Astrocyte of the cerebellum (primary cell): ENCODE measurements around the gene FAM131B.
A peak's percentile ranks its signal among the peaks of the same experiment; 100 is the strongest.

Source experiments
- DNase-seq: peaks from one replicate; pipeline ENCODE4 v3.0.0-alpha.2; 2011; ENCODE audit warnings: low read depth
- H3K4me3 ChIP-seq: 2 replicates; pipeline ENCODE4 v1.5.1; 2011; ENCODE audit warnings: mild to moderate bottlenecking, low read depth, low read length, moderate library complexity
- CTCF ChIP-seq: IDR thresholded peaks from 2 replicates; pipeline ENCODE4 v1.5.1; 2012; ENCODE audit warnings: low read length, low read depth, moderate library complexity, mild to moderate bottlenecking; ENCODE audit errors: missing control alignments
- in situ Hi-C: cut with HindIII; loops from 2 replicates; pipeline ENCODE4 v1.10.0; 2017; ENCODE audit warnings: low sequenced_read_pairs

Gene FAM131B

DNA sequence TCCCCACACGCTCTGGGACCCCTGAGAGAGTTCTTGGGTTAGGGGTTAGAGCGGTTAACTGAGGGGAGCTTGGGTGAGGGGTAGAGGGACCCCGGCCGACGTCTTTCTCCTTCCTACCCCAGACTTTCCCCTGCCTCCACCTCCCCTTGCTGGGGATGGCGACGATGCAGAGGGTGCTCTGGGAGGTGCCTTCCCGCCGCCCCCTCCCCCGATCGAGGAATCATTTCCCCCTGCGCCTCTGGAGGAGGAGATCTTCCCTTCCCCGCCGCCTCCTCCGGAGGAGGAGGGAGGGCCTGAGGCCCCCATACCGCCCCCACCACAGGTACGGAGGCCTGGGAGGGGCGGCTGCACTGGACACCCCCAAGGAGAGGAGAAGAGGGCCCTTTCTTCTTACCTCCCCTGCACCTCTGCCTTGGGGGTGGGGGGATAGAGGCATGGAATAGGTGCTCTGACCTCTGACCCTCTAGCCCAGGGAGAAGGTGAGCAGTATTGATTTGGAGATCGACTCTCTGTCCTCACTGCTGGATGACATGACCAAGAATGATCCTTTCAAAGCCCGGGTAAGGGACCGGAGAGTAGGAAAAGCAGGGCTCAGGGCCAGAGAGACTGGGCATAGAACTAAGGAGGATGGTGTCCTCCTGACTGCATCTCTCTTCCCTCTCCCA is 19.7 kb upstream of the FAM131B start:
- in situ Hi-C loops, result no loop called here
- no peak for DNase-seq
- H3K4me3 ChIP-seq, result peak overlapping the region; percentile 78
- no peak for TF ChIP-seq CTCF

DNA sequence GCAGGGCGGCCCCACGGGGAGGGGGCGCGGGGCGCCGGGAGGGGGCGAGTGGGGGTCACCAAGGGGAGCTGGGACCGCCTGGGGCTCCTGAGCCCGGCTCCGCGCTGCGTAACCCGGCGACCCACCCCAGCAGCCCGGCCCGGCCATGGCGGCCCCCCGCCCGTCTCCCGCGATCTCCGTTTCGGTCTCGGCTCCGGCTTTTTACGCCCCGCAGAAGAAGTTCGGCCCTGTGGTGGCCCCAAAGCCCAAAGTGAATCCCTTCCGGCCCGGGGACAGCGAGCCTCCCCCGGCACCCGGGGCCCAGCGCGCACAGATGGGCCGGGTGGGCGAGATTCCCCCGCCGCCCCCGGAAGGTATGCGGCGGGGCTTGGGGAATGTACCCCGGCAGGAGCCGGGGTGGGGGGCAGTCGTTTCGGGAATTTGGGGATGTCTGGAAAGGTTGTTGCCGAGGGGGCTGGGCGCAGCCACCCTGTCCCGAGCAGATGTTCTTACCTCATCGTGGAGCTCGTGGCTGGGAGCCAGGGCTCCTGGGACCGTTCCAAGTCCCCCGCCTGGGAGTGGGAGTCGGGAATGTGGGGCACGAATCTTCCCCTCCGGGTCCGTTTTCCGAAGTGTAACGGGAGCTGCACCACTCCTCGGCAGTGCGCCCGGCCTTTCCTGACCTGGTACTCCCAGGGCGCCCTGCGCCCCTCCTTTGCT is 19.1 kb upstream of the FAM131B start:
- H3K4me3 ChIP-seq, result peak overlapping the region; percentile 78
- DNase-seq, result peak; percentile 48
- no peak for TF ChIP-seq CTCF
- in situ Hi-C loops, result no loop called here

DNA sequence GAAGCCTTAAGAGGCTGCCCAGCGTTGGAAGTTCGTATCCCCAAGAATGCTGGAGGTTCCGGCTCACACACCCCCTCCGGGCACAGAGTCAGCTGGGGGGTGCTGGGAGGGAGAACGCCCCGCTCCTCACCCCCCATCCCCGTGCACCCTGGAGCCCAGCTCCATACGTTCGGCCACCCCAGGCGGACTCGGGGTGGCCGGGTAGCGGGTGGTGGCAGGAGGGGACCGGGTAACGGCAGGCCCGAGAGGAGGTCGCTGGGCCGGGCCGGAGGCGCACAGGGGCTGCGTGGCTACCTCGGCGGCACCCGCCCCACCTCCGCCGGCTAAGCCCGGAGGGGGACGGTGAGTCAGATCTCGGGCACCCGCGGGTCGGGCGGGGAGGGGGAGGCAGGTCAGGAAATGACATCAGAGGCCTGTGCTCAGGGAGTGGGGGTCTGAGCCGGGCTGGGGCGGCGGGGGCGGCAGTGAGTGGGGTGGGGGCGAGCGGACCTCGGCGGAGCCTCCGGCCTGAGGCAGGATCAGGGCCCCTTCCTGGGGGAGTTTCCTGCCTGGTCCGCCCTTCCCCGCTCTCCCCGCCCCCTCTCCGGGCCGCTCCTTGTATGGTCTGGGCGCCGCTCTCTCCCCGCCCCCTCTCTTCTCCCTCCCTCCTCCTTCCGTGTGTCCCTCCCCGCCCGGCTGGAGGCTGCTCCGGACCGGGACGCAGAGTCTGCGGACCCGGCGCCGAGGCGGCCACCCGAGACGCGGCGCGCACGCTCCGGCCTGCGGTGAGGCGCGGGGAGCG is 18.3 kb upstream of the FAM131B start, which contains the start of gene ZYX:
Gene ZYX, plus strand, starts transcription at position 700 of the 781 bp plus-strand sequence. CDS start 227 bp downstream, outside the sequence.
- peak within 1 kb of the TSS; percentile 78 for H3K4me3 ChIP-seq
- no peak for TF ChIP-seq CTCF
- DNase-seq, result peak; percentile 87
- in situ Hi-C loops, result no loop called here

DNA sequence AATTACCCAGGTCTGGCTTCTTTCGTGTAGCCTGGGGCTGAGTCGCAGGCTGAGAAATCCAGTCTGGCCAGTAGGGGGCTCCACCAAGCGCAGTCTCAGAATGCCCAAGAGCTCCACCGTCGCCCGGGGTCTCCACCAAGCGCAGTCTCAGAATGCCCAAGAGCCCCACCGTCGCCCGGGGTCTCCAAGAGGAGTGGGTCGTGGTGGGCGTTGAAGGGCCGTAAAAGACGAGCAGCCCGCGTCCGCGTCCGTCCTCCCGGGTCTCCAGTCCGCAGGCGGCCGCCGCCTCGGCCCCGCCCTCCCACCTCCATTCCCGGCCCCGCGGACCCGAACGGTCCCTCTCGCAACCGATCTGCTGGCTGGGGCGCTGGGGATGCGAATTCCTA is 17.7 kb upstream of the FAM131B start:
- in situ Hi-C loops, result no loop called here
- peak; percentile 90 for TF ChIP-seq CTCF
- peak; percentile 74 for DNase-seq
- H3K4me3 ChIP-seq, result peak overlapping the region; percentile 78

DNA sequence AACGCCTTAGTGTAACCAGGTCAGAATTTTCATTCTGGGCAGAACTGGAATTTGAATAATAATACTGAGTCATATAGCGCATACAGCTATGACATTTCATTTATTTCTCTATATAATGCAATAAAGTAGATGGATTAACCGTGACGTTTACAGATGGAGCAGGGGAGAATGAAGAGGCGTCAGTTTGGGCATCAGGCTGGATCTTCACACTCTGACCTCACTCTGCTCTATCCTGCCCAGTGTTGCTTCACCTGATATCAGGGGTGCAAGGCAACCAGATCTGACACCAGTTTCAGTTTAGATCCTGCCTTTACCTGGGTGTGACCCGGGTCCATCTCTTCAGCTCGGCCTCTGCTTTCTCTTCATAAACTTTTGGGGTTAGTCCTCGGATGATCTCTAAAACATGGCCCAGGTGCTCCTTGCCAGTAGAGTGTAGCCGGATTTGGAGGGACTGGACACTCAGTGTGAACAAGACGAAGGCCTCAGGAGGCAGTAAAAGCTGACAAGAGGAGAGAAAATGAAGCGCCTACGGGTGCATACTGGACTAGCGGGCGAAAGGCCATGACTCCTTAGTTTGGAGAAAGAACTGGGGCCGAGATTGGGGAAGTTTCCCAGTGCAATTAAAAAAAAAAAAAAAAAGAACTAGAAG is 17.2 kb upstream of the FAM131B start:
- peak overlapping the region; percentile 78 for H3K4me3 ChIP-seq
- no peak for DNase-seq
- in situ Hi-C loops, result no loop called here
- no peak for TF ChIP-seq CTCF

GRCh38 chr7:143376396-143376795 is 13.9 kb upstream of the FAM131B start:
- no peak for TF ChIP-seq CTCF
- DNase-seq, result no peak
- H3K4me3 ChIP-seq, result no peak overlapping the region
- in situ Hi-C loops, result no loop called here
